Measurements from ENCODE around the gene NAPEPLD.

The NAPEPLD gene

GRCh38 chr7:103143868-103144267 is 5.0 kb downstream of the NAPEPLD start (continued):
- TF ChIP-seq ZNF580 (tag by site-specific recombination; IDR thresholded peaks at IDR 0.05) (peak; percentile 81; the same call in 1 of the 2 replicates), ZNF518A (tag by site-specific recombination; conservative IDR thresholded peaks at IDR 0.05; ENCODE audit: low read depth) (no peak), GLI2 (tag by site-specific recombination; IDR thresholded peaks at IDR 0.05; ENCODE audit: borderline replicate concordance, low read depth) (no peak; the same call in 1 of the 2 replicates), INSM2 (tag by site-specific recombination; IDR thresholded peaks at IDR 0.05) (no peak), ZNF585B (tag by site-specific recombination; IDR thresholded peaks at IDR 0.05) (no peak), ZNF544 (tag by site-specific recombination; IDR thresholded peaks at IDR 0.05) (no peak), OVOL3 (tag by site-specific recombination; IDR thresholded peaks at IDR 0.05) (no peak), SCRT2 (tag by site-specific recombination; IDR thresholded peaks at IDR 0.05) (no peak), PATZ1 (tag by site-specific recombination; IDR thresholded peaks at IDR 0.05) (no peak), WT1 (tag by site-specific recombination; IDR thresholded peaks at IDR 0.05) (no peak), ZNF624 (tag by site-specific recombination; IDR thresholded peaks at IDR 0.05) (no peak), BCL6B (tag by site-specific recombination; IDR thresholded peaks at IDR 0.05) (0 out of 2 replicates have a peak, but pooled peaks have one; percentile 41), ZNF488 (tag by site-specific recombination; IDR thresholded peaks at IDR 0.05) (no peak), ZFHX2 (tag by site-specific recombination; conservative IDR thresholded peaks at IDR 0.05) (no peak), CTCF (tag by site-specific recombination; IDR thresholded peaks at IDR 0.05) (no peak), ZNF571 (tag by site-specific recombination; IDR thresholded peaks at IDR 0.05) (no peak), ZNF302 (tag by site-specific recombination; IDR thresholded peaks at IDR 0.05; ENCODE audit: low read depth) (no peak), ZNF10 (tag by site-specific recombination; IDR thresholded peaks at IDR 0.05) (no peak), ZNF785 (tag by site-specific recombination; IDR thresholded peaks at IDR 0.05) (no peak)

Measured in HEK293 (cell line).